Adipose tissue (tissue), 3 donors: ENCODE measurements around the gene NAA40. TPM values are rescaled to one million over a fixed set of nuclear protein-coding genes. Genes with fewer than 3 reads are reported as not detected.

ENCODE experiments used
- H3K27ac ChIP-seq: one replicate; pipeline ENCODE4 v1.5.1; 2013; ENCODE audit warnings: low read depth, low read length
- WGBS, 3 donors: extraction: QIAGEN DNeasy Blood & Tissue Kit; methylation state at CpG; one replicate each; pipeline ENCODE4 v1.1.7; 2013; 5-methylcytosine and 5-hydroxymethylcytosine counted together
- polyA plus RNA-seq, 3 donors: library from polyadenylated mRNA; stranded (reverse); fragments of 200-250 nt; gene quantifications; one replicate each; pipeline ENCODE4 v1.2.3, GENCODE V29; 2013
- donor health status: healthy with polysubstance abuse.
- donor health status: Bipolar disorder and iron deficiency.
- donor health status: healthy.

Gene NAA40
- 10 to 100 TPM in 1 of 3 donors, 1 to 10 TPM in 2; 6.7 to 13.9 (median 7.6) TPM for polyA plus RNA-seq

- WGBS, 3 donors, result 0 to 1% (median 0%) methylated on average over 46 to 81 of the region's 92 CpGs
- no peak within 1 kb of the TSS for H3K27ac ChIP-seq
Measured at GRCh38 chr11:63938479-63939396, at the start of gene NAA40. Gene NAA40, plus strand, starts transcription at chr11:63939002. Its CDS starts 95 bp downstream, at chr11:63939097.

- 52 to 86% (median 79%) methylated on average over 6 of the region's 6 CpGs for WGBS, 3 donors
- H3K27ac ChIP-seq, result no peak overlapping the region
Measured at GRCh38 chr11:63889344-63889743, 49.5 kb upstream of the NAA40 start.

GRCh38 chr11:63890368-63890767 lies 48.4 kb upstream of the NAA40 start:
- no peak overlapping the region for H3K27ac ChIP-seq
- WGBS, 3 donors, result 70 to 88% (median 84%) methylated on average over 7 of the region's 7 CpGs

GRCh38 chr11:63892228-63892627 lies 46.6 kb upstream of the NAA40 start:
- H3K27ac ChIP-seq, result no peak overlapping the region
- 27 to 31% (median 27%) methylated on average over 3 of the region's 3 CpGs for WGBS, 3 donors

- 97 to 98% (median 97%) methylated on average over 6 of the region's 6 CpGs for WGBS, 3 donors
- H3K27ac ChIP-seq, result no peak overlapping the region
Measured at GRCh38 chr11:63893355-63893754, 45.4 kb upstream of the NAA40 start.

- no peak overlapping the region for H3K27ac ChIP-seq
- 41 to 69% (median 66%) methylated on average over 4 of the region's 4 CpGs for WGBS, 3 donors
Measured at GRCh38 chr11:63896071-63896470, 42.7 kb upstream of the NAA40 start.

- WGBS, 3 donors, result 90 to 93% (median 91%) methylated on average over 10 of the region's 10 CpGs
- H3K27ac ChIP-seq, result no peak overlapping the region
Measured at GRCh38 chr11:63897459-63898146, 41.2 kb upstream of the NAA40 start.

- WGBS, 3 donors, result 80 to 85% (median 83%) methylated on average over 3 of the region's 3 CpGs
- H3K27ac ChIP-seq, result no peak overlapping the region
Measured at GRCh38 chr11:63901660-63902059, 37.1 kb upstream of the NAA40 start.

- WGBS, 3 donors, result 93 to 95% (median 95%) methylated on average over 14 of the region's 14 CpGs
- H3K27ac ChIP-seq, result no peak overlapping the region
Measured at GRCh38 chr11:63903884-63904283, 34.9 kb upstream of the NAA40 start.

- WGBS, 3 donors, result 93 to 97% (median 95%) methylated on average over 12 to 13 of the region's 13 CpGs
- no peak overlapping the region for H3K27ac ChIP-seq
Measured at GRCh38 chr11:63904743-63905142, 34.1 kb upstream of the NAA40 start.

GRCh38 chr11:63905179-63905578 lies 33.6 kb upstream of the NAA40 start:
- 86 to 90% (median 88%) methylated on average over 6 of the region's 6 CpGs for WGBS, 3 donors
- no peak overlapping the region for H3K27ac ChIP-seq

GRCh38 chr11:63906087-63906486 lies 32.7 kb upstream of the NAA40 start:
- WGBS, 3 donors, result 93 to 96% (median 95%) methylated on average over 4 of the region's 4 CpGs
- H3K27ac ChIP-seq, result no peak overlapping the region

- 80 to 88% (median 87%) methylated on average over 7 of the region's 7 CpGs for WGBS, 3 donors
- no peak overlapping the region for H3K27ac ChIP-seq
Measured at GRCh38 chr11:63906585-63906984, 32.2 kb upstream of the NAA40 start.

GRCh38 chr11:63907063-63907462 lies 31.7 kb upstream of the NAA40 start:
- WGBS, 3 donors, result 69 to 76% (median 75%) methylated on average over 6 of the region's 6 CpGs
- no peak overlapping the region for H3K27ac ChIP-seq

- no peak overlapping the region for H3K27ac ChIP-seq
- 74 to 86% (median 81%) methylated on average over 21 of the region's 21 CpGs for WGBS, 3 donors
Measured at GRCh38 chr11:63907808-63908530, 30.8 kb upstream of the NAA40 start.

GRCh38 chr11:63908631-63909401 lies 30.0 kb upstream of the NAA40 start:
- 73 to 84% (median 77%) methylated on average over 46 of the region's 46 CpGs for WGBS, 3 donors
- H3K27ac ChIP-seq, result no peak overlapping the region

- H3K27ac ChIP-seq, result no peak overlapping the region
- 58 to 77% (median 65%) methylated on average over 24 of the region's 24 CpGs for WGBS, 3 donors
Measured at GRCh38 chr11:63909591-63910506, 29.0 kb upstream of the NAA40 start.
